Spinal cord (tissue), 10 donors: ENCODE data around the gene LRP6. TPM values are rescaled to one million over a fixed set of nuclear protein-coding genes. Genes with fewer than 3 reads are reported as not detected.

Experiments
- DNase-seq, 6 donors: peaks; one replicate each; pipeline versions ENCODE4 v3.0.0 to v3.0.0-alpha.2; 2013 to 2015; ENCODE audit warnings: low spot score in 6 of 6, low read depth in 4 of 6
- H3K27ac ChIP-seq: one replicate; pipeline ENCODE4 v1.5.1; 2013; ENCODE audit warnings: low read depth, low read length, control low read depth
- H3K27me3 ChIP-seq: one replicate; pipeline ENCODE4 v1.6.1; 2013; ENCODE audit warnings: low read length; ENCODE audit not compliant: control insufficient read depth, insufficient read depth
- H3K36me3 ChIP-seq: one replicate; pipeline ENCODE4 v1.6.1; 2013; ENCODE audit warnings: low read length; ENCODE audit not compliant: control insufficient read depth, insufficient read depth
- H3K4me1 ChIP-seq: one replicate; pipeline ENCODE4 v1.6.1; 2013; ENCODE audit warnings: low read length; ENCODE audit not compliant: control insufficient read depth, insufficient read depth
- H3K4me3 ChIP-seq: one replicate; pipeline ENCODE4 v1.5.1; 2013; ENCODE audit warnings: low read depth, low read length, control low read depth
- H3K9me3 ChIP-seq: one replicate; pipeline ENCODE4 v1.6.1; 2013; ENCODE audit warnings: low read length; ENCODE audit not compliant: control insufficient read depth, insufficient read depth
- WGBS: methylation state at CpG from one replicate; pipeline ENCODE4 v1.1.5; 2013; ENCODE audit warnings: missing lambda C conversion rate; ENCODE audit not compliant: insufficient coverage; 5-methylcytosine and 5-hydroxymethylcytosine counted together
- polyA plus RNA-seq, 2 donors: library from polyadenylated mRNA; unstranded; fragments of 120-200 nt; gene quantifications; one replicate each; pipeline ENCODE4 v1.2.1, GENCODE V29; 2013; ENCODE audit not compliant: insufficient read length in 2 of 2
- small RNA-seq: library from RNA; depleted of rRNA; stranded (forward); fragments of <200 nt; gene quantifications from one replicate; pipeline ENCODE3, GENCODE V24; 2014; ENCODE audit warnings: low replicate concordance
- total RNA-seq, 2 donors: library from RNA; depleted of rRNA in 1 of 2; stranded (reverse); fragments of 120-200 nt in 1 of 2; fragments of >200 nt in 1 of 2; gene quantifications; one replicate each; pipeline versions ENCODE4 v1.2.3 to v1.2.4, GENCODE V29; 2013 to 2014
- donor health status: healthy.

LRP6 gene
- total and polyA plus RNA-seq, 4 donors, result 21.5 to 63.7 (median 43.1) TPM

DNA sequence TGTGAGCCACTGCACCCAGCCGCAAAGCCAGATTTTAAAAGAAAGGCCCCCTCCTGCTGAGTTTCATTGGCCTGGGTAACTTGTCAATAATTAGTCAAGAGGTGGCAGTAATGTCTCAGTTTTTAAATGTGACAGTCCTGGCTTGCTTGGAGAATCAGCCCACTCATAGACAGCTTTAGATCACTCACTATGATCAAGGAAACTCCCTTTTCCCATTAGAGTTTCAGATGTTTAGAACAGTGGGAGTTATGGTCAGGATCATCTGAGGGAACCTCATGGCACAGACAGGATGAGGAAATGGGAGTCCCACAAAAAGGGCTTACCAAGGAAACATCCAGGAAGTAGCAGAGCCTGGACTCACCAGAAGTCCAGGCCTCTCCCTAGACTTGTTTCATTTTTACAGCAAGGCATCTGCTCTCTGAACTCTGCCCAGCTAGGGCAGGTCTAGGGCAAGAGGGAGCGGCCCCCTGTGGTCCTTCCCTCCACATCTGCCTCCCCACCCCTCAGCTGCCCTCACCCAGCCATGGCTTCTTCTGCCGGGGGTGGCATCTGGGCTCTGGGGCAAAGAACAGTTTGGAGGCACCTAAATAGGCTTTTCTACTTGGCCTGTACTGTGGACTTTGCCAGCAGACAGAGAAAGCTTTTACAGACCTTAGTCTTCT is 184.9 kb downstream of the LRP6 start:
- peak overlapping the region; percentile 25 for H3K27ac ChIP-seq
- no peaks in the 10 kb centered on the region for H3K36me3 ChIP-seq
- H3K4me1 ChIP-seq, result peaks cover 6% of the 10 kb centered on the region
- H3K27me3 ChIP-seq, result no peaks in the 10 kb centered on the region
- H3K9me3 ChIP-seq, result no peaks in the 10 kb centered on the region
- H3K4me3 ChIP-seq, result no peak overlapping the region
- DNase-seq, result peak in 2 of 6 donors; percentile 30 to 55
- 78% methylated on average over 2 of the region's 3 CpGs for WGBS

DNA sequence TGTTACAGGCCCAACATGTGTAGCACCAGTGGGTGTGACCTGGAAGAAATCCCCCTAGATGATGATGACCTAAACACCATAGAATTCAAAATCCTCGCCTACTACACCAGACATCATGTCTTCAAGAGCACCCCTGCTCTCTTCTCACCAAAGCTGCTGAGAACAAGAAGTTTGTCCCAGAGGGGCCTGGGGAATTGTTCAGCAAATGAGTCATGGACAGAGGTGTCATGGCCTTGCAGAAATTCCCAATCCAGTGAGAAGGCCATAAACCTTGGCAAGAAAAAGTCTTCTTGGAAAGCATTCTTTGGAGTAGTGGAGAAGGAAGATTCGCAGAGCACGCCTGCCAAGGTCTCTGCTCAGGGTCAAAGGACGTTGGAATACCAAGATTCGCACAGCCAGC is 187.6 kb downstream of the LRP6 start:
- DNase-seq, result no peak
- WGBS, result 93% methylated on average over 4 of the region's 5 CpGs
- H3K9me3 ChIP-seq, result no peaks in the 10 kb centered on the region
- H3K4me3 ChIP-seq, result no peak overlapping the region
- H3K4me1 ChIP-seq, result peaks cover 4% of the 10 kb centered on the region
- H3K27ac ChIP-seq, result no peak overlapping the region
- no peaks in the 10 kb centered on the region for H3K27me3 ChIP-seq
- no peaks in the 10 kb centered on the region for H3K36me3 ChIP-seq

DNA sequence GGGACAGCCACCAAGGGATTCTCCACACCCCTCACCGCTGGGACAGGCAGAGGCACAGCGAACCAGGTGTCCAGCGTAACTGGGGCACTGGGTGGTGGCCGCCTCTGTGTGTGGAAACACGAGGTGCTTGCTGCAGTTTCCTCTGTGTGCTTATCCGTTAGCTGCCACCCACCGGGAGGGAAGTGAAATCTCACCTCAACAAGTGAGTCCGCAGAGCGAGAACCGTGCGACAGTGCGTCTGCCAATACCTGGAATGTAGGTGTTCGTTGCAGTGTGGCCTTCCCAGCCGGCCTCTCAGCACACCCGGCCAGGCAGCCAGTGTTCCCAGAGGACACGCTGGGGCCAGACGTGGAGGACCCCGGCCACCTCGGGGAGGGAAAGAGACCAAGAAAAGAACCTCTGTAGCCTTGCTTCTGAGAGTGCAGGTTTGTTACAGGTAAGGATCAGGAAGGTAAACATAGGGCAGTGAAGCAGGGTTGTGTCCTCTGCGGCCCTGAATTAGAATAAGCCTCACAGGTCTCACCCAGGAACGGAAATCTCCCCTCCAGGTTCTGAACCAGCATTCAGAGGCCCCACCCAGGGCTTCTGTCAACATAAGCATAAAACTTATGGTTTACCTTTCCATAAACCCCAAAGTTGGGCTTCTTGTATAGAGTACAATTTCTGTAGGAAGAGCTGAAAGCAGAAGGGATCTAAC is 194.6 kb downstream of the LRP6 start:
- Histone ChIP-seq H3K27me3 (no peaks in the 10 kb centered on the region), H3K36me3 (peaks cover 3% of the 10 kb centered on the region), H3K4me3 (no peak overlapping the region), H3K9me3 (no peaks in the 10 kb centered on the region), H3K27ac (no peak overlapping the region), H3K4me1 (no peaks in the 10 kb centered on the region)
- no peak for DNase-seq
- 74% methylated on average over 20 of the region's 21 CpGs for WGBS

DNA sequence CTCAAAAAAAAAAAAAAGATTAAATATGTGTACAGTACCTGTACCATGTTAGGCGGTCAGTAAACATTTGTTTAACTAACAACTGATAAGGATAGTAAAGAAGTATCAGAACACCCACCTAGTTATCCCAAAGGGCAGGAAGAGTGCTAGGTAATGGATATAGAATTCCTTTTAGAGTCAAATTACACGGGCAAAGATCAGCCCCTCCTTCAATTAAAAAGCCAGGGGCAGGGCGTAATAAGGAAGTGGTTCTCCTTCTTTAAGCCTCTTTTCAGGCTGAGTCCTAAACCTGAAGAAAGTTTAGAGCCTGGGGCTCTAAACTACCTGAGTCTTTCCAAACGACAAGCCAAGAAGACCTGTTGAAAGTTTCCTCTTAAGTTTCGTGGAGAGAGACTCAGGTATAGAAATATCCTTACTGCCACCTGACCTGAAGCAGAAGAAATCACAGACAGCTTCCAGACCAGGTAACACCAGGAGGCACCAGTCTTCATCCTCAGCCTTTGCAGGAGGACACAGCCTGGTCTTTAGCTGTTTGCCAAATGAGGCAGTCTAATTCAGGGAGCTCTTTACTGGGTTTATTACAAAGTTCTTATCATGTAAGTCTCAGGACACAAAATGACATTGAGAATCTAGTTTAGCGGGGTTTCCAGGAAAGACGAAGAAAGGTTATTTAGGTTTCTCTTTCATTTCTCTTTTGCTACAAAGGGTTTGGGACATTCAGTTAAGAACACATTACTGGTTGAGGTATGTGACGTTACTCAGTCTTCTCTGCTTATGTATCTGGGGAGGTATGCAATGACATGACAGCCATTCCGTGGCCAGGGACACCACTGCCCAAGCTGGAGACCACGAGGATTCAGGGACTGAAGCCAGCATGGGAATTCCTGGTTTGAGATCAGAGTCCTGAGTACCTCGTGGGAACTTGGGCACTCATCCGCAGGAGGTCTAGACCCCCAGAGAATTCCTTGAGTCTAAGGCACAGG is 195.9 kb downstream of the LRP6 start, which contains the start of gene BCL2L14:
Gene BCL2L14, plus strand, starts transcription at position 266 of the 983 bp plus-strand sequence. CDS start 8,367 bp downstream, outside the sequence.
- Histone ChIP-seq H3K36me3 (peaks cover 3% of the 10 kb centered on the region), H3K4me3 (no peak within 1 kb of the TSS), H3K27me3 (no peaks in the 10 kb centered on the region), H3K9me3 (no peaks in the 10 kb centered on the region), H3K4me1 (no peaks in the 10 kb centered on the region), H3K27ac (no peak within 1 kb of the TSS)
- DNase-seq, result no peak
- WGBS, result 74% methylated on average over 7 of the region's 12 CpGs

DNA sequence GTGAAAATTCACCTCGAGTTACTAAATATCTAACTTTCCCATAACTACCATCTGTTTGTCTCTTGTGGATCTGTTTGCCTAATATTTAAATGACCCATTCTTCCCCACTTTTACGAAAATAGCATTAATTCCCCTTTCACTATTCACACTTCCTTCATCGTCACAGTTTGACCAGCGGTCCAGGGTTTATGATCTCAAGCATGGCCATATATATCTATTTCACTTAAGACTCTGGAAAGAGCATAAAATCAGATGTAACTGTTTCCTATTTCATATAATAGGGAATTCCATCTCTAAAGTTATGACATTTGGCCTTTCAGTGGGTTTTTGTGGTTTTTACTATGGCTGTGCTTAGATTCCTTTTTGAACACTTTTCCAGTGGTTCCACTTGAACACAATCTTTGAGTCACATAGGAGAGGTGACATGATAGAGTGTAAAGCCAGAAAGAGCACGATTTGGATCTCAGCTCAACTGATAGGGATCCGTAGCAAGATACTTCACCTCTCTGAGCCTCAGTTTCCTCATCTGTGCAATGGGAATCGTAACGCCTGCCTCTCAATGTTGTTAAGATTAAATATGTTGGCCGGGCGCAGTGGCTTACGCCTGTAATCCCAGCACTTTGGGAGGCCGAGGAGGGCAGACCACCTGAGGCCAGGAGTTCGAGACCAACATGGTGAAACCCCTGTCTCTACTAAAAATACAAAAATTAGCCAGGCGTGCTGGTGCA is 196.9 kb downstream of the LRP6 start:
- H3K27ac ChIP-seq, result no peak overlapping the region
- H3K4me1 ChIP-seq, result no peaks in the 10 kb centered on the region
- no peak overlapping the region for H3K4me3 ChIP-seq
- no peaks in the 10 kb centered on the region for H3K9me3 ChIP-seq
- WGBS, result 98% methylated on average over 3 of the region's 14 CpGs
- DNase-seq, result no peak
- H3K36me3 ChIP-seq, result peaks cover 3% of the 10 kb centered on the region
- H3K27me3 ChIP-seq, result no peaks in the 10 kb centered on the region

DNA sequence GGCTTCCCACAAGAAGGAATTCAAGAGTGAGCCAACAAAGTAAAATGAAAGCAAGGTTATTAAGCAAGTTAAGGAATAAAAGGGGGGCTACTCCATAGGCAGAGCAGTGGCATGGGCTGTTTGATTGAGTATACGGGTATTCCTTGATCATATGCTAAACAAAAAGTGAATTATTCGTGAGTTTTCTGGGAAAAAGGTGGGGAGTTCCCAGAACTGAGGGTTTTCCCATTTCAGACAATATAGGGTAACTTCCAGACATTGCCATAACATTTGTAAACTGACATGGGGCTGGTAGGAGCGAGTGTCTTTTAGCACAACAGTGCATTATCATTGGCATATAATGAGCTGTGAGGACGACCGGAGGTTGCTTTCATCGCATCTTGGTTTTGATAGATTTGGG is 198.1 kb downstream of the LRP6 start:
- no peaks in the 10 kb centered on the region for H3K9me3 ChIP-seq
- no peak overlapping the region for H3K4me3 ChIP-seq
- no peak for DNase-seq
- H3K4me1 ChIP-seq, result no peaks in the 10 kb centered on the region
- peaks cover 3% of the 10 kb centered on the region for H3K36me3 ChIP-seq
- WGBS, result 95% methylated on average over 4 of the region's 6 CpGs
- no peak overlapping the region for H3K27ac ChIP-seq
- no peaks in the 10 kb centered on the region for H3K27me3 ChIP-seq

Small RNAs within 50 kb of the gene (small RNA-seq; reads per million reads assigned to genes)
- gene RNU6-318P (not detected), gene RNU6-545P (not detected)

Other genes starting within 250 kb of the LRP6 start
- gene BCL2L14, start 196.1 kb downstream of the LRP6 start, total RNA-seq, result not detected
- gene BCL2L14, start 196.1 kb downstream of the LRP6 start, polyA plus RNA-seq, result 1 to 10 TPM in 1 of 2 donors, under 1 TPM in 1; 0.25 to 1.0 TPM
- 10 to 100 TPM in 1 of 2 donors, 1 to 10 TPM in 1; 5.3 to 16.6 TPM for gene MANSC1, start 83.2 kb upstream of the LRP6 start, total RNA-seq
- 10 to 100 TPM; 21.1 to 26.7 TPM for gene MANSC1, start 83.2 kb upstream of the LRP6 start, polyA plus RNA-seq
- gene BORCS5, start 90.0 kb upstream of the LRP6 start, total RNA-seq, result 10 to 100 TPM; 15.2 to 28.1 TPM
- 10 to 100 TPM; 13.3 to 13.7 TPM for gene BORCS5, start 90.0 kb upstream of the LRP6 start, polyA plus RNA-seq